MM.1S (cell line): ENCODE measurements around the gene MICU1.
"Not testable (repeated sequence)": the region's sequence is repeated elsewhere in the genome, so short reads cannot be mapped to it uniquely, and the experiment has no call there.

Experiments used
- DNase-seq: peaks from one replicate; pipeline ENCODE4 v3.0.0-alpha.2; 2015
- H2AFZ ChIP-seq: fragments of 300-600 bp; sonication (generic); 2 replicates; pipeline ENCODE4 v1.6.0; 2016; ENCODE audit warnings: antibody characterized with exemption, low read length
- H3F3A ChIP-seq: fragments of 300-600 bp; sonication (generic); 2 replicates; pipeline ENCODE4 v1.6.1; 2016; ENCODE audit warnings: mild to moderate bottlenecking, antibody characterized with exemption, low read length, moderate library complexity, mixed read lengths; ENCODE audit not compliant: insufficient read depth
- H3K27ac ChIP-seq: fragments of 300-600 bp; sonication (generic); 2 replicates; pipeline ENCODE4 v1.5.1; 2016; ENCODE audit warnings: mild to moderate bottlenecking, low read length
- H3K27me3 ChIP-seq: fragments of 300-600 bp; sonication (generic); replicated peaks from 2 replicates; pipeline ENCODE4 v1.6.0; 2016; ENCODE audit warnings: low read length; ENCODE audit not compliant: insufficient read depth
- H3K36me3 ChIP-seq: fragments of 300-600 bp; sonication (generic); replicated peaks from 2 replicates; pipeline ENCODE4 v1.6.1; 2016; ENCODE audit warnings: mild to moderate bottlenecking, low read length, mixed read lengths; ENCODE audit not compliant: insufficient read depth
- H3K4me1 ChIP-seq: fragments of 300-600 bp; sonication (generic); 2 replicates; pipeline ENCODE4 v1.6.1; 2016; ENCODE audit warnings: low read length, mixed read lengths
- H3K4me2 ChIP-seq: fragments of 300-600 bp; sonication (generic); 2 replicates; pipeline ENCODE4 v1.6.0; 2016; ENCODE audit warnings: low read depth, low read length
- H3K4me3 ChIP-seq: fragments of 300-600 bp; sonication (generic); 2 replicates; pipeline ENCODE4 v1.5.1; 2016; ENCODE audit warnings: low read length, mixed read lengths
- H3K79me2 ChIP-seq: fragments of 300-600 bp; sonication (generic); 2 replicates; pipeline ENCODE4 v1.6.1; 2016; ENCODE audit warnings: mixed run types, low read length, mixed read lengths
- H3K9ac ChIP-seq: fragments of 300-600 bp; sonication (generic); 2 replicates; pipeline ENCODE4 v1.6.1; 2016; ENCODE audit warnings: low read length, mixed read lengths
- H3K9me2 ChIP-seq: fragments of 300-600 bp; sonication (generic); replicated peaks from 2 replicates; pipeline ENCODE4 v1.6.1; 2016; ENCODE audit warnings: mild to moderate bottlenecking, low read length, mixed read lengths; ENCODE audit not compliant: insufficient read depth
- H3K9me3 ChIP-seq: fragments of 300-600 bp; sonication (generic); replicated peaks from 2 replicates; pipeline ENCODE4 v1.6.1; 2016; ENCODE audit warnings: mild to moderate bottlenecking, low read length, mixed read lengths; ENCODE audit not compliant: insufficient read depth
- H4K20me1 ChIP-seq: fragments of 300-600 bp; sonication (generic); 2 replicates; pipeline ENCODE4 v1.6.1; 2016; ENCODE audit warnings: mild to moderate bottlenecking, low read length, moderate library complexity, mixed read lengths; ENCODE audit not compliant: insufficient read depth
- EZH2 ChIP-seq: fragments of 300-600 bp; sonication (generic); optimal IDR thresholded peaks from 2 replicates; pipeline ENCODE3; 2017; ENCODE audit warnings: low read depth, mild to moderate bottlenecking, antibody characterized with exemption, low read length, mixed read lengths
- EZH2phosphoT487 ChIP-seq: fragments of 300-600 bp; sonication (generic); IDR thresholded peaks from 2 replicates; pipeline ENCODE4 v1.6.1; 2018; ENCODE audit warnings: antibody characterized with exemption, low read length
- TF ChIP-seq, protein P1 (sequence below): fragments of 300-600 bp; sonication (generic); IDR thresholded peaks from 2 replicates; pipeline ENCODE4 v1.5.1; 2016; ENCODE audit warnings: antibody characterized with exemption, low read length, mixed read lengths

MICU1 gene

GRCh38 chr10:72445851-72446250, 180.0 kb downstream of the MICU1 start:
- TF ChIP-seq EZH2 = no peak
- no peak for TF ChIP-seq EZH2phosphoT487
- TF ChIP-seq, protein P1, sequence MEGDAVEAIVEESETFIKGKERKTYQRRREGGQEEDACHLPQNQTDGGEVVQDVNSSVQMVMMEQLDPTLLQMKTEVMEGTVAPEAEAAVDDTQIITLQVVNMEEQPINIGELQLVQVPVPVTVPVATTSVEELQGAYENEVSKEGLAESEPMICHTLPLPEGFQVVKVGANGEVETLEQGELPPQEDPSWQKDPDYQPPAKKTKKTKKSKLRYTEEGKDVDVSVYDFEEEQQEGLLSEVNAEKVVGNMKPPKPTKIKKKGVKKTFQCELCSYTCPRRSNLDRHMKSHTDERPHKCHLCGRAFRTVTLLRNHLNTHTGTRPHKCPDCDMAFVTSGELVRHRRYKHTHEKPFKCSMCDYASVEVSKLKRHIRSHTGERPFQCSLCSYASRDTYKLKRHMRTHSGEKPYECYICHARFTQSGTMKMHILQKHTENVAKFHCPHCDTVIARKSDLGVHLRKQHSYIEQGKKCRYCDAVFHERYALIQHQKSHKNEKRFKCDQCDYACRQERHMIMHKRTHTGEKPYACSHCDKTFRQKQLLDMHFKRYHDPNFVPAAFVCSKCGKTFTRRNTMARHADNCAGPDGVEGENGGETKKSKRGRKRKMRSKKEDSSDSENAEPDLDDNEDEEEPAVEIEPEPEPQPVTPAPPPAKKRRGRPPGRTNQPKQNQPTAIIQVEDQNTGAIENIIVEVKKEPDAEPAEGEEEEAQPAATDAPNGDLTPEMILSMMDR = no peak
- Histone ChIP-seq H3K9me3 (no peaks in the 10 kb centered on the region), H4K20me1 (no peaks in the 10 kb centered on the region), H2AFZ (no peak overlapping the region), H3K27me3 (no peaks in the 10 kb centered on the region), H3K4me2 (no peak overlapping the region), H3K79me2 (no peaks in the 10 kb centered on the region), H3F3A (no peaks in the 10 kb centered on the region), H3K4me1 (no peaks in the 10 kb centered on the region), H3K36me3 (no peaks in the 10 kb centered on the region), H3K9me2 (no peaks in the 10 kb centered on the region), H3K4me3 (no peak overlapping the region), H3K9ac (no peak overlapping the region), H3K27ac (no peak overlapping the region)
- no peak for DNase-seq

- not testable (repeated sequence) for H3K9ac ChIP-seq, H2AFZ ChIP-seq, H3K9me3 ChIP-seq, H3K27me3 ChIP-seq, DNase-seq, H3K9me2 ChIP-seq, H3K4me3 ChIP-seq, H3F3A ChIP-seq, H3K27ac ChIP-seq, H4K20me1 ChIP-seq, H3K79me2 ChIP-seq, H3K4me2 ChIP-seq, H3K36me3 ChIP-seq, H3K4me1 ChIP-seq
Observed at GRCh38 chr10:72442969-72443368, 182.9 kb downstream of the MICU1 start.

DNA sequence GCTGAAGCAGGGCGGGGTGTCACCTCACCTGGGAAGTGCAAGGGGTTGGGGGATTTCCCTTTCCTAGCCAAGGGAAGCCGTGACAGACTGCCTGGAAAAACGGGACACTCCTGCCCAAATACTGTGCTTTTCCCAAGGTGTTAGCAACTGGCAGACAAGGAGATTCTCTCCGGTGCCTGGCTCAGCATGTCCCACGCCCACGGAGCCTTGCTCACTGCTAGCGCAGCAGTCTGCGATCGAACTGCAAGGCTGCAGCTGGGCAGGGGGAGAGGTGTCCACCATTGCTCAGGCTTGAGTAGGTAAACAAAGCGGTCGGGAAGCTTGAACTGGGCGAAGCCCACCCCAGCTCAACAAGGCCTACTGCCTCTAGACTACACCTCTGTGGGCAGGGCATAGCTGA, 190.3 kb downstream of the MICU1 start:
- H3K27ac ChIP-seq = no peak overlapping the region

GRCh38 chr10:72430936-72431335, 194.9 kb downstream of the MICU1 start:
- H3K79me2 ChIP-seq, H2AFZ ChIP-seq, H3K36me3 ChIP-seq, H3K4me2 ChIP-seq, H4K20me1 ChIP-seq, H3K4me3 ChIP-seq, H3K9me3 ChIP-seq, H3K4me1 ChIP-seq, H3K27me3 ChIP-seq, H3K9ac ChIP-seq, H3K9me2 ChIP-seq, H3K27ac ChIP-seq, H3F3A ChIP-seq, DNase-seq: not testable (repeated sequence)

More for the DNA sequence above, 190.3 kb downstream of the MICU1 start:
- no peaks in the 10 kb centered on the region for H3K36me3 ChIP-seq
- H3K9me2 ChIP-seq = no peaks in the 10 kb centered on the region
- no peak overlapping the region for H3K9ac ChIP-seq
- no peaks in the 10 kb centered on the region for H3K79me2 ChIP-seq
- no peak overlapping the region for H3K4me2 ChIP-seq
- H3K4me1 ChIP-seq = no peaks in the 10 kb centered on the region
- H3K9me3 ChIP-seq = no peaks in the 10 kb centered on the region
- H3F3A ChIP-seq = no peaks in the 10 kb centered on the region
- no peaks in the 10 kb centered on the region for H4K20me1 ChIP-seq
- no peak for DNase-seq
- no peaks in the 10 kb centered on the region for H3K27me3 ChIP-seq
- H3K4me3 ChIP-seq = no peak overlapping the region
- no peak overlapping the region for H2AFZ ChIP-seq
- no peak for TF ChIP-seq EZH2

DNA sequence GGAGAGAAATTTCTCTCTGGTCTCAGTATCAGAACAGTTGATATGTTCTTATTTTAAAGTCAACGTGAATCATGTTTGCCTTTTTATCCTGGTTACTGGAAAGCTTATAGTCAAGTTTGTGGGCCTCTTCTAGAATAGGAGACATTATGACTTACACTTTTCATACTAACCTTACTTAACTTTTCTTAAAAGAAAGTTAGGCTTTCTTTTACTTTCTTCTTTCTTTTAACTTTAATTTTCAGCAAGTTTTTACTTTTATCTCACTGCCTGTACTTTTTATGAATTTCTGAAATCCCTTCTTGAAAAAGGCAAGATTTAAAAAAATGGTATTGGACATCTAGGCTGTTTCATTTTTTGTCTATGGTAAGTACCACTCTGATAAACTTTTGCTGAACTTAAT, 195.9 kb downstream of the MICU1 start:
- Histone ChIP-seq H3F3A (no peaks in the 10 kb centered on the region), H3K27ac (no peak overlapping the region), H3K9me3 (no peaks in the 10 kb centered on the region), H3K4me3 (no peak overlapping the region), H3K79me2 (no peaks in the 10 kb centered on the region), H4K20me1 (no peaks in the 10 kb centered on the region), H3K36me3 (no peaks in the 10 kb centered on the region), H3K4me2 (no peak overlapping the region), H3K27me3 (no peaks in the 10 kb centered on the region), H3K9ac (no peak overlapping the region), H3K9me2 (no peaks in the 10 kb centered on the region), H3K4me1 (no peaks in the 10 kb centered on the region), H2AFZ (no peak overlapping the region)
- TF ChIP-seq EZH2phosphoT487 (no peak), EZH2 (no peak)
- TF ChIP-seq, protein P1 = no peak
- DNase-seq = no peak
